ENCODE measurements around the gene TPRKB. TPM values are rescaled to one million over a fixed set of nuclear protein-coding genes. Genes with fewer than 3 reads are reported as not detected.
"Not testable (repeated sequence)": the region's sequence is repeated elsewhere in the genome, so short reads cannot be mapped to it uniquely, and the experiment has no call there.

Gene TPRKB
- polyA plus RNA-seq, 6 donors from 2014 or later, result 71.0 to 96.4 (median 86.0) TPM

- ATAC-seq (ENCODE audit: low read depth in 2 of 2); H3K4me1 Mint-ChIP-seq; H3K27ac Mint-ChIP-seq; DNase-seq; H3K4me3 Mint-ChIP-seq; H3K36me3 Mint-ChIP-seq: not testable (repeated sequence)
- Mint-ChIP-seq H3K9me3 (peaks cover 0 to 13% (median 6%) of the 10 kb centered on the region in 7 donors), H3K27me3 (peaks cover 28 to 81% (median 52%) of the 10 kb centered on the region in 3 donors)
These were observed 34.2 kb downstream of the TPRKB start for GRCh38 chr2:73702852-73703493.

GRCh38 chr2:73701968-73702665, 35.0 kb downstream of the TPRKB start:
- DNase-seq (no peak), ATAC-seq (ENCODE audit: low read depth in 2 of 2) (no peak)
- no peaks in the 10 kb centered on the region for H3K4me1 Mint-ChIP-seq
- no peak overlapping the region for H3K4me3 Mint-ChIP-seq
- H3K9me3 Mint-ChIP-seq, result peaks cover 0 to 15% (median 10%) of the 10 kb centered on the region in 7 donors
- H3K27me3 Mint-ChIP-seq, result peaks cover 28 to 76% (median 52%) of the 10 kb centered on the region in 3 donors
- H3K36me3 Mint-ChIP-seq, result no peaks in the 10 kb centered on the region
- H3K27ac Mint-ChIP-seq, result no peak overlapping the region

- H3K4me3 Mint-ChIP-seq; H3K4me1 Mint-ChIP-seq; ATAC-seq (ENCODE audit: low read depth in 2 of 2); H3K27ac Mint-ChIP-seq; H3K36me3 Mint-ChIP-seq; DNase-seq: not testable (repeated sequence)
- peaks cover 0 to 15% (median 10%) of the 10 kb centered on the region in 7 donors for H3K9me3 Mint-ChIP-seq
- H3K27me3 Mint-ChIP-seq, result peaks cover 28 to 74% (median 52%) of the 10 kb centered on the region in 3 donors
These were observed 35.7 kb downstream of the TPRKB start for GRCh38 chr2:73701448-73701765.

GRCh38 chr2:73700661-73701447, 36.3 kb downstream of the TPRKB start:
- Mint-ChIP-seq H3K36me3 (no peaks in the 10 kb centered on the region), H3K4me1 (no peaks in the 10 kb centered on the region), H3K27me3 (peaks cover 28 to 68% (median 52%) of the 10 kb centered on the region in 3 donors), H3K9me3 (peaks cover 0 to 15% (median 10%) of the 10 kb centered on the region in 7 donors), H3K27ac (peak overlapping the region in 1 of 6 donors; percentile 47), H3K4me3 (no peak overlapping the region)
- DNase-seq (no peak), ATAC-seq (ENCODE audit: low read depth in 2 of 2) (no peak)

GRCh38 chr2:73700131-73700611, 37.0 kb downstream of the TPRKB start:
- Mint-ChIP-seq H3K4me1 (no peaks in the 10 kb centered on the region), H3K4me3 (no peak overlapping the region), H3K27ac (no peak overlapping the region), H3K36me3 (no peaks in the 10 kb centered on the region), H3K27me3 (peaks cover 22 to 62% (median 46%) of the 10 kb centered on the region in 3 donors), H3K9me3 (peaks cover 0 to 15% (median 10%) of the 10 kb centered on the region in 7 donors)
- no peak for ATAC-seq (ENCODE audit: low read depth in 2 of 2)
- DNase-seq, result no peak

- ATAC-seq (ENCODE audit: low read depth in 2 of 2), result no peak
- peaks cover 18 to 54% (median 38%) of the 10 kb centered on the region in 3 donors for H3K27me3 Mint-ChIP-seq
- H3K4me1 Mint-ChIP-seq, result no peaks in the 10 kb centered on the region
- no peak for DNase-seq
- H3K9me3 Mint-ChIP-seq, result peaks cover 0 to 15% (median 9%) of the 10 kb centered on the region in 7 donors
- H3K36me3 Mint-ChIP-seq, result no peaks in the 10 kb centered on the region
- no peak overlapping the region for H3K4me3 Mint-ChIP-seq
- no peak overlapping the region for H3K27ac Mint-ChIP-seq
These were observed 37.7 kb downstream of the TPRKB start for GRCh38 chr2:73699437-73699836.

- no peak for DNase-seq
- peaks cover 11 to 41% (median 25%) of the 10 kb centered on the region in 3 donors for H3K27me3 Mint-ChIP-seq
- H3K9me3 Mint-ChIP-seq, result peaks cover 0 to 15% (median 9%) of the 10 kb centered on the region in 7 donors
- H3K27ac Mint-ChIP-seq, result no peak overlapping the region
- H3K36me3 Mint-ChIP-seq, result no peaks in the 10 kb centered on the region
- H3K4me3 Mint-ChIP-seq, result no peak overlapping the region
- H3K4me1 Mint-ChIP-seq, result no peaks in the 10 kb centered on the region
- ATAC-seq (ENCODE audit: low read depth in 2 of 2), result no peak
These were observed 39.0 kb downstream of the TPRKB start for GRCh38 chr2:73698101-73698500.

- Mint-ChIP-seq H3K4me1 (no peaks in the 10 kb centered on the region), H3K36me3 (no peaks in the 10 kb centered on the region), H3K9me3 (peaks cover 0 to 15% (median 9%) of the 10 kb centered on the region in 7 donors), H3K27me3 (peaks cover 11 to 36% (median 20%) of the 10 kb centered on the region in 3 donors), H3K27ac (no peak overlapping the region), H3K4me3 (no peak overlapping the region)
- no peak for ATAC-seq (ENCODE audit: low read depth in 2 of 2)
- no peak for DNase-seq
These were observed 39.5 kb downstream of the TPRKB start for GRCh38 chr2:73697606-73698005.

- ATAC-seq (ENCODE audit: low read depth in 2 of 2); H3K4me3 Mint-ChIP-seq; DNase-seq; H3K27ac Mint-ChIP-seq; H3K4me1 Mint-ChIP-seq; H3K36me3 Mint-ChIP-seq: not testable (repeated sequence)
- peaks cover 11 to 30% (median 17%) of the 10 kb centered on the region in 3 donors for H3K27me3 Mint-ChIP-seq
- H3K9me3 Mint-ChIP-seq, result peaks cover 0 to 15% (median 9%) of the 10 kb centered on the region in 7 donors
These were observed 40.2 kb downstream of the TPRKB start for GRCh38 chr2:73696985-73697384.

GRCh38 chr2:73696521-73696920, 40.6 kb downstream of the TPRKB start:
- H3K4me3 Mint-ChIP-seq; H3K36me3 Mint-ChIP-seq; H3K4me1 Mint-ChIP-seq; DNase-seq; H3K27ac Mint-ChIP-seq; ATAC-seq (ENCODE audit: low read depth in 2 of 2): not testable (repeated sequence)
- peaks cover 0 to 15% (median 9%) of the 10 kb centered on the region in 7 donors for H3K9me3 Mint-ChIP-seq
- peaks cover 9 to 25% (median 13%) of the 10 kb centered on the region in 3 donors for H3K27me3 Mint-ChIP-seq

- not testable (repeated sequence) for H3K4me3 Mint-ChIP-seq, H3K36me3 Mint-ChIP-seq, DNase-seq, H3K27ac Mint-ChIP-seq, H3K4me1 Mint-ChIP-seq
- ATAC-seq (ENCODE audit: low read depth in 2 of 2), result peak; percentile 69 to 78
- H3K9me3 Mint-ChIP-seq, result peaks cover 0 to 15% (median 9%) of the 10 kb centered on the region in 7 donors
- peaks cover 0 to 15% (median 7%) of the 10 kb centered on the region in 3 donors for H3K27me3 Mint-ChIP-seq
These were observed 46.6 kb downstream of the TPRKB start for GRCh38 chr2:73690372-73691088.

- H3K4me1 Mint-ChIP-seq; DNase-seq; ATAC-seq (ENCODE audit: low read depth in 2 of 2); H3K4me3 Mint-ChIP-seq; H3K36me3 Mint-ChIP-seq: not testable (repeated sequence)
- H3K27ac Mint-ChIP-seq, result peak overlapping the region in 1 of 6 donors; percentile 61
- peaks cover 5 to 16% (median 13%) of the 10 kb centered on the region in 3 donors for H3K27me3 Mint-ChIP-seq
- peaks cover 0 to 15% (median 9%) of the 10 kb centered on the region in 7 donors for H3K9me3 Mint-ChIP-seq
These were observed 48.7 kb downstream of the TPRKB start for GRCh38 chr2:73688494-73688893.
